Neuronal stem cell (in vitro differentiated cells): Measurements from ENCODE around the gene TRIM58. TPM values are rescaled to one million over a fixed set of nuclear protein-coding genes. Genes with fewer than 3 reads are reported as not detected.

ENCODE experiments used
- DNase-seq: peaks from one replicate; pipeline ENCODE4 v3.0.0-alpha.2; 2013; ENCODE audit warnings: low spot score
- H2AFZ ChIP-seq: one replicate; pipeline ENCODE4 v1.6.1; 2013; ENCODE audit warnings: mild to moderate bottlenecking, low read length, inconsistent platforms
- H2AK5ac ChIP-seq: 2 replicates; pipeline ENCODE4 v1.6.1; 2013; ENCODE audit warnings: low read depth, mild to moderate bottlenecking, inconsistent platforms, low read length, moderate library complexity, mixed read lengths
- H2BK120ac ChIP-seq: 2 replicates; pipeline ENCODE4 v1.6.1; 2013; ENCODE audit warnings: low read depth, mild to moderate bottlenecking, inconsistent platforms, low read length, moderate library complexity, mixed read lengths
- H2BK12ac ChIP-seq: one replicate; pipeline ENCODE4 v1.6.1; 2013; ENCODE audit warnings: low read length, inconsistent platforms
- H2BK15ac ChIP-seq: 2 replicates; pipeline ENCODE4 v1.6.1; 2013; ENCODE audit warnings: mild to moderate bottlenecking, low read length, inconsistent platforms, mixed read lengths
- H2BK5ac ChIP-seq: one replicate; pipeline ENCODE4 v1.6.1; 2013; ENCODE audit warnings: inconsistent platforms, mild to moderate bottlenecking, low read length, moderate library complexity
- H3K14ac ChIP-seq: one replicate; pipeline ENCODE4 v1.6.1; 2013; ENCODE audit warnings: low read length, inconsistent platforms
- H3K18ac ChIP-seq: 2 replicates; pipeline ENCODE4 v1.6.1; 2013; ENCODE audit warnings: low read length, inconsistent platforms
- H3K23ac ChIP-seq: 2 replicates; pipeline ENCODE4 v1.6.1; 2013; ENCODE audit warnings: low read depth, mild to moderate bottlenecking, mixed read lengths, low read length, inconsistent platforms; ENCODE audit not compliant: poor library complexity
- H3K27ac ChIP-seq: replicated peaks from 3 replicates; pipeline ENCODE4 v1.5.1; 2013; ENCODE audit warnings: low read length, inconsistent platforms
- H3K27me3 ChIP-seq, 3 experiments: 2 replicates each; pipeline ENCODE4 v1.6.1; 2013; ENCODE audit warnings: low read length in 3 of 3, mild to moderate bottlenecking in 2 of 3, inconsistent platforms in 1 of 3, low read depth in 1 of 3, mixed read lengths in 1 of 3, moderate library complexity in 1 of 3; ENCODE audit not compliant: control insufficient read depth in 3 of 3, insufficient read depth in 3 of 3
- H3K36me3 ChIP-seq, 2 donors: replicated peaks in 1 of 2; 2 replicates each; pipeline ENCODE4 v1.6.1; 2013; ENCODE audit warnings: low read length in 2 of 2; ENCODE audit not compliant: control insufficient read depth in 2 of 2, insufficient read depth in 2 of 2
- H3K4ac ChIP-seq: 2 replicates; pipeline ENCODE4 v1.6.1; 2013; ENCODE audit warnings: inconsistent platforms, mild to moderate bottlenecking, low read length, moderate library complexity
- H3K4me1 ChIP-seq, 2 donors: 1 replicate in 1 of 2; 2 replicates in 1 of 2; pipeline ENCODE4 v1.6.1; 2013; ENCODE audit warnings: low read length in 2 of 2, low read depth in 1 of 2; ENCODE audit not compliant: control insufficient read depth in 2 of 2, insufficient read depth in 1 of 2
- H3K4me2 ChIP-seq: one replicate; pipeline ENCODE4 v1.6.1; 2013; ENCODE audit warnings: mild to moderate bottlenecking, low read length, inconsistent platforms; ENCODE audit not compliant: insufficient read depth, poor library complexity, severe bottlenecking
- H3K4me3 ChIP-seq, 2 donors: 2 replicates each; pipeline ENCODE4 v1.5.1; 2013; ENCODE audit warnings: low read length in 2 of 2, mild to moderate bottlenecking in 2 of 2, inconsistent platforms in 1 of 2, moderate library complexity in 1 of 2
- H3K79me1 ChIP-seq: one replicate; pipeline ENCODE4 v1.6.1; 2013; ENCODE audit warnings: low read depth, mild to moderate bottlenecking, inconsistent platforms, low read length, moderate library complexity
- H3K9ac ChIP-seq: one replicate; pipeline ENCODE4 v1.6.1; 2013; ENCODE audit warnings: mild to moderate bottlenecking, low read depth, low read length, inconsistent platforms; ENCODE audit not compliant: poor library complexity
- H3K9me3 ChIP-seq, 2 donors: replicated peaks in 1 of 2; 2 replicates each; pipeline versions ENCODE3 to v1.6.1; 2013; ENCODE audit warnings: low read length in 2 of 2, mild to moderate bottlenecking in 2 of 2, inconsistent platforms in 1 of 2, low read depth in 1 of 2, mixed read lengths in 1 of 2, moderate library complexity in 1 of 2; ENCODE audit not compliant: control insufficient read depth in 2 of 2, insufficient read depth in 1 of 2
- H4K8ac ChIP-seq: one replicate; pipeline ENCODE4 v1.6.1; 2013; ENCODE audit warnings: low read depth, mild to moderate bottlenecking, inconsistent platforms, low read length, moderate library complexity
- H4K91ac ChIP-seq: one replicate; pipeline ENCODE4 v1.6.1; 2013; ENCODE audit warnings: low read length, low read depth, mild to moderate bottlenecking, inconsistent platforms; ENCODE audit not compliant: poor library complexity
- WGBS, 2 donors: extraction: QIAGEN DNeasy Blood & Tissue Kit; methylation state at CpG; one replicate each; pipeline ENCODE4 v1.1.7; 2013; ENCODE audit warnings: missing lambda C conversion rate in 2 of 2, mixed read lengths in 1 of 2; ENCODE audit not compliant: insufficient read length in 2 of 2, insufficient replicate concordance in 1 of 2; ENCODE audit errors: extremely low coverage in 2 of 2; 5-methylcytosine and 5-hydroxymethylcytosine counted together
- polyA plus RNA-seq, 2 experiments: library from polyadenylated mRNA; stranded (reverse); fragments of 200-250 nt; gene quantifications; one replicate each; pipeline ENCODE4 v1.2.3, GENCODE V29; 2013

The TRIM58 gene
- polyA plus RNA-seq (2013, experiment 1 of 2): 0.73 TPM
- polyA plus RNA-seq (2013, experiment 2 of 2): 0.82 TPM

GRCh38 chr1:247857069-247857984 is at the start of gene TRIM58:
TRIM58 (plus strand) TSS chr1:247857187; CDS start chr1:247857247, 60 bp downstream.
- H2BK15ac ChIP-seq: no peak within 1 kb of the TSS
- H2BK120ac ChIP-seq: no peak within 1 kb of the TSS
- no peak within 1 kb of the TSS for H3K4ac ChIP-seq
- no peak within 1 kb of the TSS for H2BK12ac ChIP-seq
- H3K9me3 ChIP-seq: no peaks in the 10 kb centered on the region
- no peaks in the 10 kb centered on the region for H3K36me3 ChIP-seq
- no peak within 1 kb of the TSS for H3K27ac ChIP-seq
- peaks cover 0 to 8% (median 0%) of the 10 kb centered on the region in 3 experiments for H3K27me3 ChIP-seq
- peak within 1 kb of the TSS; percentile 94 for H3K18ac ChIP-seq
- no CpG with 5 or more reads among the region's 109 CpGs for WGBS, 2 donors
- no peak within 1 kb of the TSS for H4K91ac ChIP-seq
- peak within 1 kb of the TSS; percentile 87 for H3K4me2 ChIP-seq
- H3K79me1 ChIP-seq: no peaks in the 10 kb centered on the region
- peak; percentile 46 for DNase-seq
- H3K9ac ChIP-seq: peak within 1 kb of the TSS; percentile 79
- no peak within 1 kb of the TSS for H2AFZ ChIP-seq
- H2AK5ac ChIP-seq: no peak within 1 kb of the TSS
- H3K4me3 ChIP-seq: peak within 1 kb of the TSS in 1 of 2 donors; percentile 94
- H3K4me1 ChIP-seq: no peaks in the 10 kb centered on the region
- no peak within 1 kb of the TSS for H3K14ac ChIP-seq
- peak within 1 kb of the TSS; percentile 30 for H2BK5ac ChIP-seq
- peak within 1 kb of the TSS; percentile 66 for H3K23ac ChIP-seq
- peak within 1 kb of the TSS; percentile 52 for H4K8ac ChIP-seq

- Histone ChIP-seq H3K4me2 (no peak overlapping the region), H2AFZ (no peak overlapping the region), H3K79me1 (no peaks in the 10 kb centered on the region), H3K4ac (no peak overlapping the region), H3K9me3 (no peaks in the 10 kb centered on the region), H3K27ac (no peak overlapping the region), H3K4me1 (no peaks in the 10 kb centered on the region), H3K23ac (no peak overlapping the region), H3K27me3 (no peaks in the 10 kb centered on the region), H3K4me3 (no peak overlapping the region), H2BK5ac (no peak overlapping the region), H3K18ac (no peak overlapping the region), H3K9ac (no peak overlapping the region), H2AK5ac (no peak overlapping the region), H4K8ac (no peak overlapping the region), H2BK12ac (no peak overlapping the region), H4K91ac (no peak overlapping the region), H3K36me3 (no peaks in the 10 kb centered on the region), H2BK120ac (no peak overlapping the region), H3K14ac (no peak overlapping the region), H2BK15ac (no peak overlapping the region)
- WGBS, 2 donors: no CpG with 5 or more reads among the region's 2 CpGs
- no peak for DNase-seq
These were observed 44.4 kb upstream of the TRIM58 start for GRCh38 chr1:247812637-247813036.

GRCh38 chr1:247822060-247822459 is 34.9 kb upstream of the TRIM58 start:
- Histone ChIP-seq H4K8ac (no peak overlapping the region), H2AK5ac (no peak overlapping the region), H3K27me3 (no peaks in the 10 kb centered on the region), H4K91ac (no peak overlapping the region), H3K18ac (no peak overlapping the region), H3K23ac (no peak overlapping the region), H2BK15ac (no peak overlapping the region), H3K27ac (no peak overlapping the region), H3K79me1 (no peaks in the 10 kb centered on the region), H2BK12ac (no peak overlapping the region), H3K9me3 (no peaks in the 10 kb centered on the region), H3K4me2 (no peak overlapping the region), H3K14ac (no peak overlapping the region), H3K9ac (no peak overlapping the region), H3K4ac (no peak overlapping the region), H2BK120ac (no peak overlapping the region), H3K4me3 (no peak overlapping the region), H2AFZ (no peak overlapping the region), H2BK5ac (no peak overlapping the region), H3K4me1 (peaks cover 0 to 2% of the 10 kb centered on the region in 2 donors), H3K36me3 (no peaks in the 10 kb centered on the region)
- no CpG with 5 or more reads among the region's 2 CpGs for WGBS, 2 donors
- no peak for DNase-seq

GRCh38 chr1:247824023-247824422 is 33.0 kb upstream of the TRIM58 start, which contains the start of gene OR14A16:
OR14A16 (minus strand) TSS chr1:247824119; CDS start chr1:247815729, 8,390 bp downstream.
- H3K23ac ChIP-seq: no peak within 1 kb of the TSS
- no peak within 1 kb of the TSS for H4K91ac ChIP-seq
- no peak within 1 kb of the TSS for H3K14ac ChIP-seq
- no peaks in the 10 kb centered on the region for H3K79me1 ChIP-seq
- H3K27me3 ChIP-seq: no peaks in the 10 kb centered on the region
- DNase-seq: no peak
- no peak within 1 kb of the TSS for H2BK15ac ChIP-seq
- H3K4me3 ChIP-seq: no peak within 1 kb of the TSS
- no peak within 1 kb of the TSS for H2AFZ ChIP-seq
- H3K27ac ChIP-seq: no peak within 1 kb of the TSS
- no peak within 1 kb of the TSS for H2AK5ac ChIP-seq
- H3K18ac ChIP-seq: no peak within 1 kb of the TSS
- no CpG with 5 or more reads among the region's 6 CpGs for WGBS, 2 donors
- peaks cover 0 to 1% of the 10 kb centered on the region in 2 donors for H3K4me1 ChIP-seq
- no peak within 1 kb of the TSS for H2BK12ac ChIP-seq
- no peak within 1 kb of the TSS for H4K8ac ChIP-seq
- H3K4ac ChIP-seq: no peak within 1 kb of the TSS
- H2BK5ac ChIP-seq: no peak within 1 kb of the TSS
- H3K36me3 ChIP-seq: no peaks in the 10 kb centered on the region
- no peaks in the 10 kb centered on the region for H3K9me3 ChIP-seq
- H3K4me2 ChIP-seq: no peak within 1 kb of the TSS
- H3K9ac ChIP-seq: no peak within 1 kb of the TSS
- H2BK120ac ChIP-seq: no peak within 1 kb of the TSS
